Measurements from ENCODE around the gene MAGIX. TPM values are rescaled to one million over a fixed set of nuclear protein-coding genes. Genes with fewer than 3 reads are reported as not detected.

Gene MAGIX
- total and polyA plus RNA-seq, 9 donors, result 0.32 to 22.5 (median 1.7) TPM

GRCh38 chrX:49179358-49179757 lies 16.8 kb downstream of the MAGIX start:
- no peaks in the 10 kb centered on the region for H3K9me3 ChIP-seq
- H3K36me3 ChIP-seq, result no peaks in the 10 kb centered on the region
- H3K4me1 ChIP-seq (ENCODE audit: insufficient read depth), result no peaks in the 10 kb centered on the region
- 68 to 75% (median 71%) methylated on average over 2 of the region's 2 CpGs for WGBS, 3 donors
- no peak overlapping the region for H3K27ac ChIP-seq
- no peak for TF ChIP-seq POLR2A (IDR thresholded peaks at IDR 0.05)
- TF ChIP-seq EP300 (IDR thresholded peaks at IDR 0.05), result no peak
- TF ChIP-seq, protein P1, sequence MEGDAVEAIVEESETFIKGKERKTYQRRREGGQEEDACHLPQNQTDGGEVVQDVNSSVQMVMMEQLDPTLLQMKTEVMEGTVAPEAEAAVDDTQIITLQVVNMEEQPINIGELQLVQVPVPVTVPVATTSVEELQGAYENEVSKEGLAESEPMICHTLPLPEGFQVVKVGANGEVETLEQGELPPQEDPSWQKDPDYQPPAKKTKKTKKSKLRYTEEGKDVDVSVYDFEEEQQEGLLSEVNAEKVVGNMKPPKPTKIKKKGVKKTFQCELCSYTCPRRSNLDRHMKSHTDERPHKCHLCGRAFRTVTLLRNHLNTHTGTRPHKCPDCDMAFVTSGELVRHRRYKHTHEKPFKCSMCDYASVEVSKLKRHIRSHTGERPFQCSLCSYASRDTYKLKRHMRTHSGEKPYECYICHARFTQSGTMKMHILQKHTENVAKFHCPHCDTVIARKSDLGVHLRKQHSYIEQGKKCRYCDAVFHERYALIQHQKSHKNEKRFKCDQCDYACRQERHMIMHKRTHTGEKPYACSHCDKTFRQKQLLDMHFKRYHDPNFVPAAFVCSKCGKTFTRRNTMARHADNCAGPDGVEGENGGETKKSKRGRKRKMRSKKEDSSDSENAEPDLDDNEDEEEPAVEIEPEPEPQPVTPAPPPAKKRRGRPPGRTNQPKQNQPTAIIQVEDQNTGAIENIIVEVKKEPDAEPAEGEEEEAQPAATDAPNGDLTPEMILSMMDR (IDR thresholded peaks at IDR 0.05), result no peak
- intact Hi-C loops (cut with DNase I), result no loop called here
- H3K27me3 ChIP-seq, result no peaks in the 10 kb centered on the region
- no peak overlapping the region for H3K4me3 ChIP-seq
- DNase-seq, result peak in 1 of 5 donors; percentile 9

DNA sequence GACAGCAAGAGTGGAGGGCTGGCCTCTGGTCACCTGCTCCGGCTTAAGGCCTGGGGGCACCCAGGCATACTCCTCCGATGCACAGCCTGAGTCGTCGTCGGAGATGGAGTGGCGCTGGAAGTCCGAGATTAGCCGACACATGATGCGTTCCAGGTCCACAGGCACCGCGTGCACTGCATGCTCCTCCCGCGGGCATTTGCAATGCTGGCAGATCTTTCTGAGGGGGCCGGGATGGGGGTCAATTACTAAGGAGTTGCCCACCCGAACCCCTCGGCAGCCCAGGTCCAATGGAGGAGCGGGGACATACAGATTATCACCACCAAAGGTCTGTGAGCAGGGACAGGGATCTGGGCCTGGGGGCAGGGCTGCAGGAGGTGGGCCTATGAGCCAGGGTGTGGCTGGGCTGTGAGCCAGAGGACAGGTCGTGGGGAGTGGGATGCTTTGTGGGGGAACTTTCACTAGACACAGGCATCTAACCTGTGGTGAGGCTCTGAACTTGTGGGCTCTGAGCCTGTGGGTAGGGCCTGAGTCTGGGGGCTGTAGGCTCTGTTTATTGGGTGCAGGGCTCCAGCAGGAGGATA lies 21.2 kb downstream of the MAGIX start:
- intact Hi-C loops (cut with DNase I), result no loop called here
- H3K4me3 ChIP-seq, result no peak overlapping the region

DNA sequence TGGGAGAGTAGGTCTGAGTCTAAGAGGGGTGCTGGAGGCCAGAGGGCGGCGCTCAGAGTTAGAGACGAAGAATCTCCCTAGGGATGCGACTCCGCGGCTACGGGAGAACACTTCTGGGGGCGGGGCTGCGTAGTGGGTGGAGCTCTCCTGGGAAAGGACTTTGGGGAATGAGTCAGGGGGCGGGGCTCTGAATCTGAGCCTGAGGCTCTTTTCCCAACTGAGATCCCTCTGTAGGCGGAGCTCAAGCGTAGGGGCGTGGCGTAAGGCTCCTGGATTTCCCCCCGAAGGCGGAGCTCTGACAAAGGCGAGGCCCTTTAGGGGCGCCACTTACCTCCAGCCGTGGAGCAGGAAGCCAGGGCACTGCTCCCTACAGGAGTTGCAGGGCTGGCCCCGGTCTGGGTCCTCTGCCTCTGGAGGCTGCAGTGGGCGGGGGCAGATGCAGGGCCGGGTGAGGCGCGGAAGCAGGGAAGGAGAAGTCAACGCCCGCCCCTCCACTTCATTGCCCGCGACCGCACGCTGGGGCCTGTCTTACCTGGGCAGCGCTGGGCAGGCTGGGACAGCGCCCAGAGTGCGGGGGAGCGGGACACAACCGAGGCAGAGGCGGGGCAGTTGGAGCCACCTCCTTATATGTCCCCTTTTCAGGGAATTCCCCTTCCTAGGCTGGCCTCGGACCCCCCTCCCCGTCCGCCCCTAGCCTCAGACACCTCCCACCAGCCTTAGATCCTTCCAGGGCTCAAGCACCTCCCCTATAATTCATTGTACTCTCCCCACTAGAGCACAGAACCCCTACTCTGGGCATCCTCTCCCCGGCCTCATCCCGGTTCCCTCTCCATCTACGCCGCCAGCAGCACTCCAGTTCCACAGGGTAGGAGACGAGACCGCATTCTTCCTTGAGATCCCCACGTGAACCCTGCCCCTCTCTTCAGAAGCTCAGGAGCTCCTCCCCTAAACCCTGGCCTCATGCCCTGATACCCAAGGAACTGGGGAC lies 22.0 kb downstream of the MAGIX start:
- H3K27ac ChIP-seq, result peak overlapping the region in 1 of 2 donors; percentile 64
- no peaks in the 10 kb centered on the region for H3K9me3 ChIP-seq
- TF ChIP-seq EP300 (IDR thresholded peaks at IDR 0.05), result no peak
- TF ChIP-seq, protein P1 (IDR thresholded peaks at IDR 0.05), result no peak
- TF ChIP-seq POLR2A (IDR thresholded peaks at IDR 0.05), result peak; percentile 50
- H3K4me3 ChIP-seq, result peak overlapping the region; percentile 41
- 40 to 52% (median 51%) methylated on average over 37 to 46 of the region's 46 CpGs for WGBS, 3 donors
- H3K27me3 ChIP-seq, result no peaks in the 10 kb centered on the region
- DNase-seq, result peak; percentile 95 to 98 (median 96)
- no peaks in the 10 kb centered on the region for H3K36me3 ChIP-seq
- intact Hi-C loops (cut with DNase I), result no loop called here
- no peaks in the 10 kb centered on the region for H3K4me1 ChIP-seq (ENCODE audit: insufficient read depth)

More for the DNA sequence above, 21.2 kb downstream of the MAGIX start:
- WGBS, 3 donors, result 75 to 83% (median 77%) methylated on average over 18 of the region's 18 CpGs
- DNase-seq, result peak in 4 of 5 donors; percentile 48 to 70 (median 62)
- H3K4me1 ChIP-seq (ENCODE audit: insufficient read depth), result no peaks in the 10 kb centered on the region
- H3K27ac ChIP-seq, result no peak overlapping the region
- H3K9me3 ChIP-seq, result no peaks in the 10 kb centered on the region
- H3K27me3 ChIP-seq, result no peaks in the 10 kb centered on the region
- TF ChIP-seq POLR2A (IDR thresholded peaks at IDR 0.05) (no peak), EP300 (IDR thresholded peaks at IDR 0.05) (no peak)
- TF ChIP-seq, protein P1 (IDR thresholded peaks at IDR 0.05), result no peak
- H3K36me3 ChIP-seq, result no peaks in the 10 kb centered on the region

DNA sequence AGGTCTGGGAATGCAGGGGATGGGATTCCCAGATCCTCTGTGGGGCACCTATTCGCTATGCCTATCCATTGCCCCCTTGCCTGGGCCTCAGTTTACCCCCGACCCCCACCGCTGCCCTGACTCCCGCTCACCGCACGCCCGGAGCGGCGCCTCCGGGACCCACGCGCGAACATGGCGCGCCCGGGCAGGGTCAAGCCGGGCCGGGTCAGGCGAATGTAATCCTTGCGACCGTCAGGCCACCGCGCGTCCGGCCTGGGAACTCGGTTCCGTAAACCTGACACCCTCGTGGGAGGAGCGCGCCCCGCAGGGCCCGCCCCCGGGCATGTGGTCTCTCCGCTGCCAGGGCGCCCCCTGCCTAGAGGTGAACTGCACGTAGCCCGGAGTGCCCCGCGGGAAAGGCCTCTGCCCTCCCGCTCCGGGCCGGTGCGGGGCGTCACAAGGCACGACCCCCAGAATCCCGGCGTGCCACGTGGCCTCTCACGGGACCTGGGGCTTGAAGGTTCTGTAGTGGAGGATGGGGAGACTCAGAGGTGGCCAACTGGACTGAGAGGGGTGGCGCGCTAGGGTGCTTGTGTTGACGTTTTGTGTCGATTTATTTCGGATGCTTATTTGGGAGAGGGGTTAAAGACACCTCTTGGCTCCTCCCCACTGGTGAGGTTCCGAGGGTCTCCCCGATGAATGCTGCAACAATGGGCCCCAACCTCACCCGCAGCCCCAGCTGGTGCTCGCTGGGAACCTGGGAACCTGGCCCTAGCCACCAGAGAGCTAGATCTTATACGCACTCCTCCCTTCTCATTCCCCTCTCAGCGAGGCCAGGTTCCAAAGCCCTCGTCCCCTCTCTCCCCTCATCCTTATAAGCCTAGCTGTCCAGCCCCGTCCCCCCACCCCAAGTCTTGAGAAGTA lies 23.8 kb downstream of the MAGIX start, which contains the start of gene PRICKLE3:
Gene PRICKLE3 (minus strand): TSS at position 249 of the 903 bp plus-strand sequence. CDS start 76 bp downstream, at position 173.
- WGBS, 3 donors, result 44 to 48% (median 47%) methylated on average over 54 to 62 of the region's 62 CpGs
- Histone ChIP-seq H3K4me3 (peak within 1 kb of the TSS; percentile 41), H3K4me1 (ENCODE audit: insufficient read depth) (no peaks in the 10 kb centered on the region), H3K27me3 (no peaks in the 10 kb centered on the region), H3K27ac (peak within 1 kb of the TSS; percentile 81 to 83), H3K36me3 (no peaks in the 10 kb centered on the region), H3K9me3 (no peaks in the 10 kb centered on the region)
- TF ChIP-seq, protein P1 (IDR thresholded peaks at IDR 0.05), result peak in 2 of 3 donors; percentile 9 to 28
- TF ChIP-seq EP300 (IDR thresholded peaks at IDR 0.05), result no peak
- peak; percentile 37 for TF ChIP-seq POLR2A (IDR thresholded peaks at IDR 0.05)
- intact Hi-C loops (cut with DNase I), result no loop called here
- peak; percentile 81 to 87 (median 84) for DNase-seq
